GM13976 (cell line): ENCODE data around the gene UGGT1.

ENCODE experiments used
- DNase-seq: peaks from one replicate; pipeline ENCODE4 v3.0.0; 2012; ENCODE audit warnings: low spot score
- in situ Hi-C: fragments of 300-500 bp; cut with MboI; formaldehyde crosslinking; loops from one replicate; pipeline ENCODE4 v1.12.0; 2022; ENCODE audit warnings: low sequenced_read_pairs, mixed read lengths, inconsistent platforms; ENCODE audit not compliant: unreplicated experiment
- TF ChIP-seq, protein P1 (sequence below): IDR thresholded peaks from 2 replicates; pipeline ENCODE4 v1.5.1; 2012; ENCODE audit warnings: borderline replicate concordance, mild to moderate bottlenecking; ENCODE audit not compliant: insufficient read depth; ENCODE audit errors: extremely low read depth, missing control alignments, control extremely low read depth

UGGT1 gene

GRCh38 chr2:128157644-128158043, 66.6 kb downstream of the UGGT1 start:
- in situ Hi-C loops = no loop called here
- TF ChIP-seq, protein P1, sequence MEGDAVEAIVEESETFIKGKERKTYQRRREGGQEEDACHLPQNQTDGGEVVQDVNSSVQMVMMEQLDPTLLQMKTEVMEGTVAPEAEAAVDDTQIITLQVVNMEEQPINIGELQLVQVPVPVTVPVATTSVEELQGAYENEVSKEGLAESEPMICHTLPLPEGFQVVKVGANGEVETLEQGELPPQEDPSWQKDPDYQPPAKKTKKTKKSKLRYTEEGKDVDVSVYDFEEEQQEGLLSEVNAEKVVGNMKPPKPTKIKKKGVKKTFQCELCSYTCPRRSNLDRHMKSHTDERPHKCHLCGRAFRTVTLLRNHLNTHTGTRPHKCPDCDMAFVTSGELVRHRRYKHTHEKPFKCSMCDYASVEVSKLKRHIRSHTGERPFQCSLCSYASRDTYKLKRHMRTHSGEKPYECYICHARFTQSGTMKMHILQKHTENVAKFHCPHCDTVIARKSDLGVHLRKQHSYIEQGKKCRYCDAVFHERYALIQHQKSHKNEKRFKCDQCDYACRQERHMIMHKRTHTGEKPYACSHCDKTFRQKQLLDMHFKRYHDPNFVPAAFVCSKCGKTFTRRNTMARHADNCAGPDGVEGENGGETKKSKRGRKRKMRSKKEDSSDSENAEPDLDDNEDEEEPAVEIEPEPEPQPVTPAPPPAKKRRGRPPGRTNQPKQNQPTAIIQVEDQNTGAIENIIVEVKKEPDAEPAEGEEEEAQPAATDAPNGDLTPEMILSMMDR = no peak
- no peak for DNase-seq

GRCh38 chr2:128158176-128158575, 67.2 kb downstream of the UGGT1 start:
- in situ Hi-C loops = no loop called here
- TF ChIP-seq, protein P1 = no peak
- DNase-seq = no peak

GRCh38 chr2:128159437-128159836, 68.4 kb downstream of the UGGT1 start:
- in situ Hi-C loops = no loop called here
- TF ChIP-seq, protein P1 = no peak
- DNase-seq = no peak

DNA sequence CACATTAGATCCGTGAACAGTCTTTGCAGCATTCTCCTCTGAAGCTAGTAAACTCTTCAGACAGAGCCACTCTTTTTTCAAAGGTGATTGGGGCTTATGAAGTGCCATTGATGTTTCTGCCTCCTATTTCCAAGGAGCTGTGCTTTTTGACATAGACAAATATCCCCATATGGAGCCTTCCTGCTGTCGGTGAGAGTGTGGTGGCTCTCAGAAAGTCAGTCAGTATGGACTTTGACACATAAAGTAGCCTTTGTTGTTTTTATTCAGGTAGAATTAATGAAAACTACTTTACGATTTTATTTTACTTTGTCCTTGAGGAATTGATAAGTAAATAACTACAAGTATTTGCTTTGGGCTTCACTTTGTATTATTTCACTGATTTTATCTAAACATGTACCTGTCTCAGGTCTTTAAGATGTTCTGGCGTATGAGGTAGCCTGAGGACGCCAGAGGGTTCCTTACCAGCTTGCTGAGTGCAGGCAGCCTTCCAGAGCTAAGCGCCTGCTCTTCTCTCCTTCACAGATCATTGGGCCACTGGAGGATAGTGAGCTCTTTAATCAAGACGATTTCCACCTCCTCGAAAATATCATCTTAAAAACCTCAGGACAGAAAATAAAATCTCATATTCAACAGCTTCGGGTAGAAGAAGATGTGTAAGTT, 69.7 kb downstream of the UGGT1 start:
- no peak for DNase-seq
- in situ Hi-C loops = no loop called here
- TF ChIP-seq, protein P1 = no peak

GRCh38 chr2:128162266-128162665, 71.3 kb downstream of the UGGT1 start:
- no peak for DNase-seq
- TF ChIP-seq, protein P1 = no peak
- in situ Hi-C loops = no loop called here

GRCh38 chr2:128164311-128164710, 73.3 kb downstream of the UGGT1 start:
- in situ Hi-C loops = no loop called here
- TF ChIP-seq, protein P1 = no peak
- no peak for DNase-seq
